Testis (tissue), 5 donors: ENCODE data around the gene MED6. TPM values are rescaled to one million over a fixed set of nuclear protein-coding genes. Genes with fewer than 3 reads are reported as not detected.
A peak's percentile ranks its signal among the peaks of the same experiment; 100 is the strongest.

Source experiments
- DNase-seq: peaks from one replicate; pipeline ENCODE4 v3.0.0-alpha.2; 2019
- H3K27ac ChIP-seq, 2 donors: fragments of 200-600 bp; sonication (generic); one replicate each; pipeline ENCODE4 v1.5.1; 2019
- H3K27me3 ChIP-seq: fragments of 200-600 bp; sonication (generic); one replicate; pipeline ENCODE4 v1.5.1; 2019
- H3K36me3 ChIP-seq: fragments of 200-600 bp; sonication (generic); one replicate; pipeline ENCODE4 v1.5.1; 2017; ENCODE audit warnings: low read depth; ENCODE audit errors: missing control alignments
- H3K4me1 ChIP-seq: fragments of 200-600 bp; sonication (generic); one replicate; pipeline ENCODE4 v1.5.1; 2019
- H3K4me3 ChIP-seq, 2 donors: fragments of 200-600 bp; sonication (generic); one replicate each; pipeline ENCODE4 v1.5.1; 2017 to 2019
- H3K9me3 ChIP-seq: fragments of 200-600 bp; sonication (generic); one replicate; pipeline ENCODE4 v1.5.1; 2017
- POLR2A ChIP-seq: fragments of 450-650 bp; IDR thresholded peaks from one replicate; pipeline ENCODE4 v1.6.1; 2017; ENCODE audit warnings: antibody characterized with exemption, mild to moderate bottlenecking, moderate library complexity
- WGBS, 2 donors: methylation state at CpG; one replicate each; pipeline ENCODE4 v1.1.5; 2018; 5-methylcytosine and 5-hydroxymethylcytosine counted together
- intact Hi-C: fragments of 100-400 bp; cut with DNase I; formaldehyde crosslinking; loops from one replicate; pipeline ENCODE4 v1.15.1; 2023; ENCODE audit warnings: low total_unique reads
- long read RNA-seq, 2 donors: transcript quantifications; one replicate each; lab custom pipeline, GENCODE V29; 2026
- polyA plus RNA-seq: library from polyadenylated mRNA; stranded (reverse); fragments of 350-450 nt; fragmentation: Illumina TruSeq; extraction: RNeasy Lipid Tissue Mini Kit (QIAGEN cat#74804); gene quantifications from one replicate; pipeline ENCODE4 v1.2.3, GENCODE V29; 2014; ENCODE audit warnings: low read depth, low replicate concordance; ENCODE audit not compliant: insufficient read depth
- total RNA-seq, 2 donors: library from RNA; depleted of rRNA; stranded (reverse); fragments of >200 nt; gene quantifications; one replicate each; pipeline ENCODE4 v1.2.3, GENCODE V29; 2016
- TF ChIP-seq, protein P1 (sequence below), 3 experiments: fragments of 450-650 bp in 2 of 3; fragments of 200-600 bp in 1 of 3; sonication (generic) in 1 of 3; IDR thresholded peaks; one replicate each; pipeline ENCODE4 v1.5.1; 2016 to 2019; ENCODE audit warnings: antibody characterized with exemption in 3 of 3, mild to moderate bottlenecking in 2 of 3, moderate library complexity in 1 of 3

The MED6 gene
- total RNA-seq: 10 to 100 TPM; 60.6 to 63.0 TPM
- polyA plus RNA-seq: 24.8 TPM
- long read RNA-seq, donor 1, transcript MED6-201 (8 exons, 1,995 nt): major isoform, 9 of 9 reads
- long read RNA-seq, donor 1, partial matches to known transcripts: 0 of 9 reads
- long read RNA-seq, donor 1, other reads (novel, unspliced or antisense): 0 of 9 reads
- long read RNA-seq, donor 2, transcript MED6-201 (8 exons, 1,995 nt): major isoform, 7 of 9 reads
- long read RNA-seq, donor 2, partial matches to known transcripts: 0 of 9 reads
- long read RNA-seq, donor 2, other reads (novel, unspliced or antisense): 0 of 9 reads

- Histone ChIP-seq H3K27ac (peak within 1 kb of the TSS; percentile 19 to 86), H3K36me3 (no peaks in the 10 kb centered on the region), H3K27me3 (no peaks in the 10 kb centered on the region), H3K4me3 (peak within 1 kb of the TSS; percentile 81 to 86), H3K4me1 (peaks cover 7% of the 10 kb centered on the region), H3K9me3 (no peaks in the 10 kb centered on the region)
- TF ChIP-seq, protein P1, sequence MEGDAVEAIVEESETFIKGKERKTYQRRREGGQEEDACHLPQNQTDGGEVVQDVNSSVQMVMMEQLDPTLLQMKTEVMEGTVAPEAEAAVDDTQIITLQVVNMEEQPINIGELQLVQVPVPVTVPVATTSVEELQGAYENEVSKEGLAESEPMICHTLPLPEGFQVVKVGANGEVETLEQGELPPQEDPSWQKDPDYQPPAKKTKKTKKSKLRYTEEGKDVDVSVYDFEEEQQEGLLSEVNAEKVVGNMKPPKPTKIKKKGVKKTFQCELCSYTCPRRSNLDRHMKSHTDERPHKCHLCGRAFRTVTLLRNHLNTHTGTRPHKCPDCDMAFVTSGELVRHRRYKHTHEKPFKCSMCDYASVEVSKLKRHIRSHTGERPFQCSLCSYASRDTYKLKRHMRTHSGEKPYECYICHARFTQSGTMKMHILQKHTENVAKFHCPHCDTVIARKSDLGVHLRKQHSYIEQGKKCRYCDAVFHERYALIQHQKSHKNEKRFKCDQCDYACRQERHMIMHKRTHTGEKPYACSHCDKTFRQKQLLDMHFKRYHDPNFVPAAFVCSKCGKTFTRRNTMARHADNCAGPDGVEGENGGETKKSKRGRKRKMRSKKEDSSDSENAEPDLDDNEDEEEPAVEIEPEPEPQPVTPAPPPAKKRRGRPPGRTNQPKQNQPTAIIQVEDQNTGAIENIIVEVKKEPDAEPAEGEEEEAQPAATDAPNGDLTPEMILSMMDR (IDR thresholded peaks at IDR 0.05): no peak
- no peak for TF ChIP-seq POLR2A
- WGBS, 2 donors: 1% methylated on average over 29 to 39 of the region's 43 CpGs
- intact Hi-C loops: no loop called here
- peak; percentile 95 for DNase-seq
Observed at GRCh38 chr14:70600382-70601157, at the start of gene MED6. TSS of gene MED6 (minus strand) at chr14:70600655. CDS start at chr14:70600637, 18 bp downstream.

GRCh38 chr14:70649803-70650202 is 49.3 kb upstream of the MED6 start:
- no peaks in the 10 kb centered on the region for H3K9me3 ChIP-seq
- H3K4me1 ChIP-seq: no peaks in the 10 kb centered on the region
- no peaks in the 10 kb centered on the region for H3K27me3 ChIP-seq
- WGBS, 2 donors: 89 to 94% methylated on average over 4 of the region's 4 CpGs
- H3K27ac ChIP-seq: no peak overlapping the region
- H3K4me3 ChIP-seq: no peak overlapping the region
- TF ChIP-seq, protein P1 (IDR thresholded peaks at IDR 0.05): no peak
- no peak for TF ChIP-seq POLR2A
- H3K36me3 ChIP-seq: no peaks in the 10 kb centered on the region
- intact Hi-C loops: no loop called here
- DNase-seq: no peak

DNA sequence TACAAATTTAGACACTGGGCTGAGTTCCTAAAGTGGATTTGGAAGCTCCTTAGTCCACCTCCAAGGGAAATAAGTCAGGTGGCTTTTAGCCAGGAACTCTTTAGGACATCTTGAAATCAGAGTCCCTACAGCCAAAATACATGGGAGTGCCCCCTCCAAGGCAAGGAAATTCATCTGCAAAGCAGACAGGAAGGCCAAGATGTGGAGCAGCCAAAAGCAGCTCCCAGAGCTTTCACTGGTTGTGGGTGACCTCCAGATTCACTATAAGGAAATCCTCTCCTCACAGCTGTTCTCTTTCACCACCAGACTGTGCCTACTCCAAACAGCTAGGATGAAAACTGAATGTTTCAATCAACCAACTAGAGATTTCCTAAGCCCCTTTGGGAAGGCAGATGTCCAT is 47.9 kb upstream of the MED6 start:
- intact Hi-C loops: no loop called here
- Histone ChIP-seq H3K27me3 (no peaks in the 10 kb centered on the region), H3K27ac (no peak overlapping the region), H3K36me3 (no peaks in the 10 kb centered on the region), H3K9me3 (no peaks in the 10 kb centered on the region), H3K4me1 (no peaks in the 10 kb centered on the region), H3K4me3 (no peak overlapping the region)
- DNase-seq: no peak
- TF ChIP-seq, protein P1 (IDR thresholded peaks at IDR 0.05): no peak
- TF ChIP-seq POLR2A: no peak

DNA sequence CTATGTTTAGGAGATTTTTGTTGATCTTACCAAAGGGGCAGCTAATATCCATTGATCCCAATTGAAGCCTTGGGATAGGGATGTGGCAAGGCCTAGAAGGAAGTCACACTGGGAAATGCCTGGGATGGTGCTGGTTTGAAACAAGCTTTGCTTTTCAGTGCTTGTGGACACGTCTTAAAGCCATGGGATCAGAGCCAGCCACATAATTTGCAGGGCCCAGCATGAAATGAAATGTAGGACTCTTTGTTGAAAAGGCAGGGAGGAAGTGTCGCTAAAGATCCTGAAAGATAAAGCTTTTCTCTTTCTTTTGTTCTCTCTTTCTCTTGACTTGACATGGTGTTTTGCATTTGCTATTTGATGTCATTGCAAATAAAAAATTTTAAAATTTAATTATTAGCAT is 46.2 kb upstream of the MED6 start:
- Histone ChIP-seq H3K9me3 (no peaks in the 10 kb centered on the region), H3K27me3 (no peaks in the 10 kb centered on the region), H3K4me3 (no peak overlapping the region), H3K27ac (no peak overlapping the region), H3K4me1 (peaks cover 4% of the 10 kb centered on the region), H3K36me3 (no peaks in the 10 kb centered on the region)
- TF ChIP-seq, protein P1 (IDR thresholded peaks at IDR 0.05): no peak
- TF ChIP-seq POLR2A: no peak
- DNase-seq: no peak
- intact Hi-C loops: no loop called here
- WGBS, 2 donors: 71 to 73% methylated on average over 2 of the region's 2 CpGs
